NB4 (cell line): Measurements from ENCODE around the gene RNF126.

Experiments used
- DNase-seq: peaks from one replicate; pipeline ENCODE4 v3.0.0; 2010; ENCODE audit warnings: low read depth
- H3K4me3 ChIP-seq: one replicate; pipeline ENCODE4 v1.5.1; 2011; ENCODE audit warnings: mild to moderate bottlenecking, low read depth, low read length, moderate library complexity
- MYC ChIP-seq: IDR thresholded peaks from 2 replicates; pipeline ENCODE4 v1.6.1; 2011; ENCODE audit warnings: low read depth, low read length
- POLR2A ChIP-seq: IDR thresholded peaks from 2 replicates; pipeline ENCODE4 v1.6.1; 2011; ENCODE audit warnings: mild to moderate bottlenecking; ENCODE audit not compliant: insufficient read length; ENCODE audit errors: extremely low read depth
- TF ChIP-seq, protein P1 (sequence below): IDR thresholded peaks from one replicate; pipeline ENCODE4 v1.5.1; 2012; ENCODE audit warnings: low read depth, low read length
- TF ChIP-seq, protein P2 (sequence below): IDR thresholded peaks from 2 replicates; pipeline ENCODE4 v1.6.1; 2011; ENCODE audit warnings: low read depth, low read length

The RNF126 gene

GRCh38 chr19:662962-663681, at the start of gene RNF126:
Gene RNF126 (minus strand): TSS chr19:663214. CDS start chr19:663121, 93 bp downstream.
- TF ChIP-seq, protein P1, sequence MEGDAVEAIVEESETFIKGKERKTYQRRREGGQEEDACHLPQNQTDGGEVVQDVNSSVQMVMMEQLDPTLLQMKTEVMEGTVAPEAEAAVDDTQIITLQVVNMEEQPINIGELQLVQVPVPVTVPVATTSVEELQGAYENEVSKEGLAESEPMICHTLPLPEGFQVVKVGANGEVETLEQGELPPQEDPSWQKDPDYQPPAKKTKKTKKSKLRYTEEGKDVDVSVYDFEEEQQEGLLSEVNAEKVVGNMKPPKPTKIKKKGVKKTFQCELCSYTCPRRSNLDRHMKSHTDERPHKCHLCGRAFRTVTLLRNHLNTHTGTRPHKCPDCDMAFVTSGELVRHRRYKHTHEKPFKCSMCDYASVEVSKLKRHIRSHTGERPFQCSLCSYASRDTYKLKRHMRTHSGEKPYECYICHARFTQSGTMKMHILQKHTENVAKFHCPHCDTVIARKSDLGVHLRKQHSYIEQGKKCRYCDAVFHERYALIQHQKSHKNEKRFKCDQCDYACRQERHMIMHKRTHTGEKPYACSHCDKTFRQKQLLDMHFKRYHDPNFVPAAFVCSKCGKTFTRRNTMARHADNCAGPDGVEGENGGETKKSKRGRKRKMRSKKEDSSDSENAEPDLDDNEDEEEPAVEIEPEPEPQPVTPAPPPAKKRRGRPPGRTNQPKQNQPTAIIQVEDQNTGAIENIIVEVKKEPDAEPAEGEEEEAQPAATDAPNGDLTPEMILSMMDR = no peak
- 0 out of 2 replicates have a peak, but pooled peaks have one; percentile 34 for TF ChIP-seq MYC
- TF ChIP-seq POLR2A = peak; percentile 50
- TF ChIP-seq, protein P2, sequence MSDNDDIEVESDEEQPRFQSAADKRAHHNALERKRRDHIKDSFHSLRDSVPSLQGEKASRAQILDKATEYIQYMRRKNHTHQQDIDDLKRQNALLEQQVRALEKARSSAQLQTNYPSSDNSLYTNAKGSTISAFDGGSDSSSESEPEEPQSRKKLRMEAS = peak; percentile 9; the same call in 1 of the 2 replicates
- peak; percentile 88 for DNase-seq
- peak within 1 kb of the TSS; percentile 80 for H3K4me3 ChIP-seq

- DNase-seq = no peak
- TF ChIP-seq, protein P2 = no peak
- H3K4me3 ChIP-seq = no peak overlapping the region
Measured at GRCh38 chr19:711254-711653, 48.2 kb upstream of the RNF126 start.

GRCh38 chr19:710767-711166, 47.8 kb upstream of the RNF126 start:
- no peak for DNase-seq

GRCh38 chr19:709965-710571, 47.1 kb upstream of the RNF126 start:
- TF ChIP-seq, protein P1 = no peak
- TF ChIP-seq, protein P2 = no peak
- TF ChIP-seq MYC (no peak), POLR2A (no peak)
- no peak for DNase-seq
- H3K4me3 ChIP-seq = no peak overlapping the region

More at GRCh38 chr19:710767-711166, 47.8 kb upstream of the RNF126 start:
- TF ChIP-seq, protein P2 = no peak
- no peak for TF ChIP-seq MYC
- TF ChIP-seq POLR2A = no peak
- TF ChIP-seq, protein P1 = no peak
- no peak overlapping the region for H3K4me3 ChIP-seq

DNA sequence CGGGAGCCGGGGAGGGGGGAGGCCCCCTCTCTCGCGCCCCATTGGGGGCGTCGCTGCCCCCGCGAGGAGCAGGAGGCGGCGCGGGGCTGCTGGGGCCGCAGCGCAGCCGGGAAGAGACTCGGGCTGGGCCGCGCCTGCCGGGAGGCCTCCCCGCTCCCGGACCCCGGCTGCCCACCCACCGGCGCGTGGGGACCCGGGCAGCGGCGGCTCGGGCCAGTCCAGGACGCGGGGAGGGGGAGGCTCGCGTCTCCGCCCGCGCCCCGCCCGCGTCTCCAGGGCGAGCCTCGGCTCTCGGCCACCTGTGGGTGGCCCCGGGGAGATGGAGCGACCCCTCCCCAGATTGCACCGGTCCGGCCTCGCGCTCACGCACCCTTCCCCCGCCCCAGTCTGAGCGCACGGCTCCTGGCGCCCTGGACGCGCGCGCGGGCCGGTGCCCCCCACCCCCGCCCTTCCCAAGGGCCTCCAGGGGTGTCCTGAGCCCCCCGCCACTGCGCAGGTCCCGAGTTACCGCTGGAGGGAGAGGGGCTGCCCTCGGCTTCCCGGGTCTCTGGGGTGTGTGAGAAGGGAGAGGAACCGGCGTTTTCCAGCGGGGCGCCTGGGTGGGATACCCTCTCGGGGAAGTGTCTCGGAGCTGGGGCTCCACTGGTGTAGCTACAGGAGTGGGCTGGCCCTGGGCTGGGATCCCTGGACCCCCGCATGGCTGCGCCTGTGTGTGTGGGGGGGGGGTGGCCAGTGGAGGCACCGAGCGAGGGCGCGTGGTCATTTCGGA, 46.4 kb upstream of the RNF126 start:
- TF ChIP-seq POLR2A = no peak
- TF ChIP-seq, protein P2 = no peak
- no peak for TF ChIP-seq MYC
- TF ChIP-seq, protein P1 = no peak
- DNase-seq = no peak
- H3K4me3 ChIP-seq = no peak overlapping the region
